ENCODE data around the gene THNSL1. TPM values are rescaled to one million over a fixed set of nuclear protein-coding genes. Genes with fewer than 3 reads are reported as not detected.

Gene THNSL1
- total and polyA plus RNA-seq, 2 of the 13 experiments (the other 11 are each of a cell fraction or from before 2014, with no cell fraction given) = 1.3 to 3.8 TPM

DNA sequence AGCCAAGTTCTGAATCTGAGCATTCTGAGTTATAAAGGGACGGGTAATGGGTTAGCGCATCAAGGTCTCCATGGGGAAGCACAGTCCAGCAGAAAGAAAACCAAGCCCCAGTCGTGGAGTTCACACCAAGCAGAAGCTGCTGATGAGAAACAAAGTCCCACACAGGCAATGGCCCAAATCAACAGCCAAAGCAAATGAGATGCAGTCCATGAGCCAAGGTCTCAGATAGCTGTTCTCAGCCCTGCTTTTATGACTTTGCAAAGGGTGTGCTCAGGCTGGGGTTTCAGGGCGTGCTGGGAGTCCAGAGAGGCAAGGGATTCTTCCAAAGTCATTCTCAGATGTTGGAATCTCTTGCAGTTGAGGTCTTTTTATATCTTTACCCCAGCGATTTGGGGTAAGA is 32.0 kb downstream of the THNSL1 start:
- Histone ChIP-seq H3K36me3 (replicated peaks in 1 of 2; ENCODE audit: control insufficient read depth in 1 of 2, insufficient read depth in 2 of 2, low read length in 2 of 2) (no peaks in the 10 kb centered on the region), H4K20me1 (ENCODE audit: insufficient read depth, low read length) (no peaks in the 10 kb centered on the region), H3K27me3 (ENCODE audit: control insufficient read depth in 1 of 2, insufficient read depth in 2 of 2, low read length in 2 of 2) (no peaks in the 10 kb centered on the region), H3K4me3 (replicated peaks in 1 of 3; ENCODE audit: insufficient read depth in 1 of 3, low read depth in 2 of 3, low read length in 3 of 3) (no peak overlapping the region), H3K9me3 (ENCODE audit: low read length) (no peaks in the 10 kb centered on the region), H3K79me2 (ENCODE audit: insufficient read depth, low read length) (no peaks in the 10 kb centered on the region), H3K4me2 (ENCODE audit: low read depth, low read length) (no peak overlapping the region), H3K27ac (ENCODE audit: extremely low read length, insufficient read depth, low read length) (no peak overlapping the region), H2AFZ (ENCODE audit: low read length) (no peak overlapping the region), H3K9ac (ENCODE audit: insufficient read depth, low read depth, low read length) (no peak overlapping the region), H3K4me1 (ENCODE audit: insufficient read depth, low read length) (no peaks in the 10 kb centered on the region)
- intact Hi-C loops (cut with micrococcal nuclease; ENCODE audit: unreplicated experiment) = loop anchor here (5.0 kb wide), 1 partner anchor 34 kb away; no protein-coding TSS in a partner anchor
- DNase-seq (ENCODE audit: low spot score) (no peak), FAIRE-seq (no peak), ATAC-seq (no peak)
- TF ChIP-seq, protein P1, sequence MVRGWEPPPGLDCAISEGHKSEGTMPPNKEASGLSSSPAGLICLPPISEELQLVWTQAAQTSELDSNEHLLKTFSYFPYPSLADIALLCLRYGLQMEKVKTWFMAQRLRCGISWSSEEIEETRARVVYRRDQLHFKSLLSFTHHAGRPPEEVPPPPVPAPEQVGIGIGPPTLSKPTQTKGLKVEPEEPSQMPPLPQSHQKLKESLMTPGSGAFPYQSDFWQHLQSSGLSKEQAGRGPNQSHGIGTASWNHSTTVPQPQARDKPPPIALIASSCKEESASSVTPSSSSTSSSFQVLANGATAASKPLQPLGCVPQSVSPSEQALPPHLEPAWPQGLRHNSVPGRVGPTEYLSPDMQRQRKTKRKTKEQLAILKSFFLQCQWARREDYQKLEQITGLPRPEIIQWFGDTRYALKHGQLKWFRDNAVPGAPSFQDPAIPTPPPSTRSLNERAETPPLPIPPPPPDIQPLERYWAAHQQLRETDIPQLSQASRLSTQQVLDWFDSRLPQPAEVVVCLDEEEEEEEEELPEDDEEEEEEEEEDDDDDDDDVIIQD (CRISPR knock-in tag; IDR thresholded peaks at IDR 0.05; ENCODE audit: low read depth) = no peak
- TF ChIP-seq ATAD3A (CRISPR knock-in tag; IDR thresholded peaks at IDR 0.05) (no peak), KLF16 (CRISPR knock-in tag; IDR thresholded peaks at IDR 0.05) (no peak), ZNF558 (CRISPR knock-in tag; IDR thresholded peaks at IDR 0.05; ENCODE audit: borderline replicate concordance) (no peak), FOXC1 (CRISPR knock-in tag; IDR thresholded peaks at IDR 0.05; ENCODE audit: borderline replicate concordance) (no peak), FOSL2 (CRISPR knock-in tag; IDR thresholded peaks at IDR 0.05) (no peak), WIZ (CRISPR knock-in tag; IDR thresholded peaks at IDR 0.05) (no peak), KAT7 (CRISPR knock-in tag; IDR thresholded peaks at IDR 0.05; ENCODE audit: borderline replicate concordance) (no peak), KDM4B (CRISPR knock-in tag; IDR thresholded peaks at IDR 0.05) (no peak), ZFY (CRISPR knock-in tag; IDR thresholded peaks at IDR 0.05) (no peak), ZNF607 (CRISPR knock-in tag; IDR thresholded peaks at IDR 0.05; ENCODE audit: borderline replicate concordance) (no peak), ZNF260 (CRISPR knock-in tag; IDR thresholded peaks at IDR 0.05; ENCODE audit: borderline replicate concordance, low read depth) (no peak), ZNF7 (CRISPR knock-in tag; IDR thresholded peaks at IDR 0.05) (no peak), CBX1 (IDR thresholded peaks at IDR 0.05; ENCODE audit: low read depth) (no peak), ATM (IDR thresholded peaks at IDR 0.05; ENCODE audit: borderline replicate concordance) (no peak), ZNF567 (CRISPR knock-in tag; IDR thresholded peaks at IDR 0.05; ENCODE audit: borderline replicate concordance) (no peak), ZBTB42 (CRISPR knock-in tag; IDR thresholded peaks at IDR 0.05) (no peak), ZKSCAN1 (IDR thresholded peaks at IDR 0.05; ENCODE audit: low read length) (no peak)
- TF ChIP-seq, protein P2, sequence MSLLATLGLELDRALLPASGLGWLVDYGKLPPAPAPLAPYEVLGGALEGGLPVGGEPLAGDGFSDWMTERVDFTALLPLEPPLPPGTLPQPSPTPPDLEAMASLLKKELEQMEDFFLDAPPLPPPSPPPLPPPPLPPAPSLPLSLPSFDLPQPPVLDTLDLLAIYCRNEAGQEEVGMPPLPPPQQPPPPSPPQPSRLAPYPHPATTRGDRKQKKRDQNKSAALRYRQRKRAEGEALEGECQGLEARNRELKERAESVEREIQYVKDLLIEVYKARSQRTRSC (CRISPR knock-in tag; IDR thresholded peaks at IDR 0.05; ENCODE audit: low read depth) = no peak
- TF ChIP-seq, protein P3, sequence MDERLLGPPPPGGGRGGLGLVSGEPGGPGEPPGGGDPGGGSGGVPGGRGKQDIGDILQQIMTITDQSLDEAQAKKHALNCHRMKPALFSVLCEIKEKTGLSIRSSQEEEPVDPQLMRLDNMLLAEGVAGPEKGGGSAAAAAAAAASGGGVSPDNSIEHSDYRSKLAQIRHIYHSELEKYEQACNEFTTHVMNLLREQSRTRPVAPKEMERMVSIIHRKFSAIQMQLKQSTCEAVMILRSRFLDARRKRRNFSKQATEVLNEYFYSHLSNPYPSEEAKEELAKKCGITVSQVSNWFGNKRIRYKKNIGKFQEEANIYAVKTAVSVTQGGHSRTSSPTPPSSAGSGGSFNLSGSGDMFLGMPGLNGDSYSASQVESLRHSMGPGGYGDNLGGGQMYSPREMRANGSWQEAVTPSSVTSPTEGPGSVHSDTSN (CRISPR knock-in tag; IDR thresholded peaks at IDR 0.05) = no peak
- in situ Hi-C loops (cut with HindIII; ENCODE audit: extremely low pct_ligation_motif_present, low pct_unique_long_range_greater_than_20kb) = no loop called here
- no TSS peak for BruUV-seq (replicated peaks)
- ChIA-PET POLR2A (no interaction called here), CTCF (ENCODE audit: low intra/inter-chr PET ratio, low total read pairs) (no interaction called here)
- 83% methylated on average over 5 of the region's 5 CpGs for WGBS (ENCODE audit: low lambda C conversion rate)
